Uterus (tissue), 4 donors: ENCODE data around the gene PDE3B. TPM values are rescaled to one million over a fixed set of nuclear protein-coding genes. Genes with fewer than 3 reads are reported as not detected.

ENCODE experiments used
- DNase-seq, 2 donors: peaks; one replicate each; pipeline ENCODE4 v3.0.0-alpha.2; 2019 to 2020
- H3K27ac ChIP-seq, 2 donors: fragments of 200-600 bp; sonication (generic); 1 replicate in 1 of 2; 2 replicates in 1 of 2; pipeline ENCODE4 v1.5.1; 2016 to 2018
- H3K27me3 ChIP-seq, 2 donors: fragments of 200-600 bp; sonication (generic); one replicate each; pipeline ENCODE4 v1.5.1; 2018 to 2019; ENCODE audit warnings: control low read depth in 1 of 2
- H3K36me3 ChIP-seq, 2 donors: fragments of 200-600 bp; sonication (generic); one replicate each; pipeline ENCODE4 v1.5.1; 2019; ENCODE audit warnings: control low read depth in 1 of 2
- H3K4me1 ChIP-seq, 2 donors: fragments of 200-600 bp; sonication (generic); one replicate each; pipeline ENCODE4 v1.5.1; 2018 to 2019; ENCODE audit warnings: control low read depth in 1 of 2
- H3K4me3 ChIP-seq, 2 donors: fragments of 200-600 bp; sonication (generic); 1 replicate in 1 of 2; 2 replicates in 1 of 2; pipeline ENCODE4 v1.5.1; 2018 to 2019; ENCODE audit warnings: mild to moderate bottlenecking in 1 of 2
- H3K9me3 ChIP-seq, 2 donors: fragments of 200-600 bp; sonication (generic); one replicate each; pipeline ENCODE4 v1.5.1; 2019; ENCODE audit warnings: control low read depth in 1 of 2
- POLR2A ChIP-seq, 2 donors: fragments of 450-650 bp; IDR thresholded peaks; one replicate each; pipeline ENCODE4 v1.6.1; 2016; ENCODE audit warnings: antibody characterized with exemption in 2 of 2, mild to moderate bottlenecking in 1 of 2, moderate library complexity in 1 of 2
- intact Hi-C: fragments of 100-400 bp; cut with DNase I; formaldehyde crosslinking; loops from one replicate; pipeline ENCODE4 v1.15.1; 2023; ENCODE audit warnings: low total_unique reads
- total RNA-seq, 4 donors: library from RNA; depleted of rRNA in 3 of 4; stranded (reverse); fragments of >200 nt in 3 of 4; gene quantifications; one replicate each; pipeline versions ENCODE4 v1.1.0 to v1.2.4, GENCODE V29; 2014 to 2023
- TF ChIP-seq, protein P1 (sequence below), 4 experiments: fragments of 200-600 bp in 2 of 4; fragments of 450-650 bp in 2 of 4; sonication (generic) in 2 of 4; IDR thresholded peaks; one replicate each; pipeline ENCODE4 v1.5.1; 2016 to 2019; ENCODE audit warnings: antibody characterized with exemption in 4 of 4, mild to moderate bottlenecking in 2 of 4, moderate library complexity in 1 of 4
- donor health status: DM: yes; HTN: yes; CAD: no.

The PDE3B gene
- total RNA-seq, 4 donors from 2014 or later, result 1.5 to 10.8 (median 3.9) TPM

DNA sequence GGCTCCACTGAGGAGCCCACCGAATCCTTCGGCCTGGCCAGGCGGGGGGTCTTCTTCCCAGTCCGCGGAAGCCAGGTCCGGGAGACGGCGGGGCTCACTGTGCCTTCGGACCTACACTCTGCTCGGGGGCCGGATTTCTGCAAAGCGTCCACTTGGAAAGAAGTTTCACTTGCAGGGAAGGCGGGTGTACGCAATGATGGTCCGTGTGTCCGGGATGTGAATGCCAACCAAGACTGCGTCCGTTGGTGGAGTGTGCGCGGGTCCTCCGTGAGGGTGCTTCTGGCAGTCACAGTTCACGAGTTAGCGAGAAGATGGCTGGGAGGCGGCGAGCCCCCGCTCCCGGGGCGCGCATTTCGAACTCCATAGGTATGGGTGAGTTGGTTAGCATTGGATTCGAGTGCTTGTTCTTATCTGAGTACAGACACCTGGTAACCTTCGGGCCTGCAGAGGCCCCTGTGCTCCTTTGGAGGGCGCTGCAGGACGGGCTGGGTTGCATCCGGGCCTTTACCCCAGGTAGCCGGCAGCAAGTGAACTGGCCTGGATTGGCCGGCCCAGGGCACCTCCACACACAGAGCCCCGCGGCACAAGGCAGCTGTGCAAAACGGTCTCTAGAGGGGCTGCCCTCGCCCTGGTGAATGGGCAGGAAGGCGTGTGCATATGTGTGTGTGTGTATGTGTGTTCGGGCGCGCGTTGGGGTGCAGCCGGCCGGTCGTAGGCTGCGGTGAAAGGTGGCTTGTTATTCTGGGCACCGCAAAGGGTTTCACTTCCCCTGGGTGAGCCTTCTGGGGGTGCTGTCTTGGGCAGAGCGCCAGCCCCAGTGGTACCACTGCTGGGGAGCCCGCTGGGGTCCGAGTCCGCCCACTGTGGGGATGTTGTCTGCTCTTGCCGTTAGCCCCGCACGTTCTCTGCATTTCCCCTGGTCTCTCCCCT, 261.8 kb downstream of the PDE3B start:
- Histone ChIP-seq H3K4me3 (peak overlapping the region; percentile 38 to 39), H3K9me3 (no peaks in the 10 kb centered on the region), H3K4me1 (peaks cover 0 to 12% of the 10 kb centered on the region in 2 donors), H3K27ac (no peak overlapping the region), H3K27me3 (no peaks in the 10 kb centered on the region), H3K36me3 (no peaks in the 10 kb centered on the region)
- peak; percentile 17 to 22 for DNase-seq
- TF ChIP-seq, protein P1, sequence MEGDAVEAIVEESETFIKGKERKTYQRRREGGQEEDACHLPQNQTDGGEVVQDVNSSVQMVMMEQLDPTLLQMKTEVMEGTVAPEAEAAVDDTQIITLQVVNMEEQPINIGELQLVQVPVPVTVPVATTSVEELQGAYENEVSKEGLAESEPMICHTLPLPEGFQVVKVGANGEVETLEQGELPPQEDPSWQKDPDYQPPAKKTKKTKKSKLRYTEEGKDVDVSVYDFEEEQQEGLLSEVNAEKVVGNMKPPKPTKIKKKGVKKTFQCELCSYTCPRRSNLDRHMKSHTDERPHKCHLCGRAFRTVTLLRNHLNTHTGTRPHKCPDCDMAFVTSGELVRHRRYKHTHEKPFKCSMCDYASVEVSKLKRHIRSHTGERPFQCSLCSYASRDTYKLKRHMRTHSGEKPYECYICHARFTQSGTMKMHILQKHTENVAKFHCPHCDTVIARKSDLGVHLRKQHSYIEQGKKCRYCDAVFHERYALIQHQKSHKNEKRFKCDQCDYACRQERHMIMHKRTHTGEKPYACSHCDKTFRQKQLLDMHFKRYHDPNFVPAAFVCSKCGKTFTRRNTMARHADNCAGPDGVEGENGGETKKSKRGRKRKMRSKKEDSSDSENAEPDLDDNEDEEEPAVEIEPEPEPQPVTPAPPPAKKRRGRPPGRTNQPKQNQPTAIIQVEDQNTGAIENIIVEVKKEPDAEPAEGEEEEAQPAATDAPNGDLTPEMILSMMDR (IDR thresholded peaks at IDR 0.05), result peak in 1 of 4 experiments; percentile 13
- TF ChIP-seq POLR2A (IDR thresholded peaks at IDR 0.05), result no peak
- intact Hi-C loops, result no loop called here

DNA sequence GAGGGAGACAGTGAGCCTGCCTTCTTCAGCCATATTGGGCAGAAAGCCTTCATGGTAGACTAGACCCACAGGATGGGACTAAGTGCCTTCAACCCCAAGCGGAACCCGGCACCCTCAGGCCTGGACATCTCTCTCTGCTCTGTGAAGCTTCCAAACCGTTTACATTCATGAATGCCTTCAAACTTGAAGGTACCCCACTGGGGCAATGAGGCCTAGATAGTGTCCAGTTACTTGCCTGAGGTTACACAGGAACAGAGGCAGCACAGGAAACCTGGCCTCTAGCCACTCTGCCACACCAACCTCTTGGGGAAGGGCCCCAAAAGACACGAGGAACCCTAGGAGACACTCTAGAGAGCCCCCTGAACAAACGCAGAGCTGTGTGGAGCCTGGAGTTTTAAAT, 263.0 kb downstream of the PDE3B start:
- TF ChIP-seq, protein P1 (IDR thresholded peaks at IDR 0.05), result no peak
- TF ChIP-seq POLR2A (IDR thresholded peaks at IDR 0.05), result no peak
- DNase-seq, result no peak
- H3K4me3 ChIP-seq, result no peak overlapping the region
- H3K4me1 ChIP-seq, result peaks cover 0 to 12% of the 10 kb centered on the region in 2 donors
- no peaks in the 10 kb centered on the region for H3K36me3 ChIP-seq
- H3K27me3 ChIP-seq, result peaks cover 0 to 4% of the 10 kb centered on the region in 2 donors
- intact Hi-C loops, result no loop called here
- no peaks in the 10 kb centered on the region for H3K9me3 ChIP-seq
- H3K27ac ChIP-seq, result no peak overlapping the region

- no peaks in the 10 kb centered on the region for H3K9me3 ChIP-seq
- intact Hi-C loops, result no loop called here
- H3K4me1 ChIP-seq, result peaks cover 0 to 12% of the 10 kb centered on the region in 2 donors
- no peak overlapping the region for H3K27ac ChIP-seq
- no peaks in the 10 kb centered on the region for H3K36me3 ChIP-seq
- no peak for DNase-seq
- peaks cover 0 to 4% of the 10 kb centered on the region in 2 donors for H3K27me3 ChIP-seq
- no peak for TF ChIP-seq POLR2A (IDR thresholded peaks at IDR 0.05)
- TF ChIP-seq, protein P1 (IDR thresholded peaks at IDR 0.05), result no peak
- no peak overlapping the region for H3K4me3 ChIP-seq
Measured at GRCh38 chr11:14906993-14907392, 263.4 kb downstream of the PDE3B start.

DNA sequence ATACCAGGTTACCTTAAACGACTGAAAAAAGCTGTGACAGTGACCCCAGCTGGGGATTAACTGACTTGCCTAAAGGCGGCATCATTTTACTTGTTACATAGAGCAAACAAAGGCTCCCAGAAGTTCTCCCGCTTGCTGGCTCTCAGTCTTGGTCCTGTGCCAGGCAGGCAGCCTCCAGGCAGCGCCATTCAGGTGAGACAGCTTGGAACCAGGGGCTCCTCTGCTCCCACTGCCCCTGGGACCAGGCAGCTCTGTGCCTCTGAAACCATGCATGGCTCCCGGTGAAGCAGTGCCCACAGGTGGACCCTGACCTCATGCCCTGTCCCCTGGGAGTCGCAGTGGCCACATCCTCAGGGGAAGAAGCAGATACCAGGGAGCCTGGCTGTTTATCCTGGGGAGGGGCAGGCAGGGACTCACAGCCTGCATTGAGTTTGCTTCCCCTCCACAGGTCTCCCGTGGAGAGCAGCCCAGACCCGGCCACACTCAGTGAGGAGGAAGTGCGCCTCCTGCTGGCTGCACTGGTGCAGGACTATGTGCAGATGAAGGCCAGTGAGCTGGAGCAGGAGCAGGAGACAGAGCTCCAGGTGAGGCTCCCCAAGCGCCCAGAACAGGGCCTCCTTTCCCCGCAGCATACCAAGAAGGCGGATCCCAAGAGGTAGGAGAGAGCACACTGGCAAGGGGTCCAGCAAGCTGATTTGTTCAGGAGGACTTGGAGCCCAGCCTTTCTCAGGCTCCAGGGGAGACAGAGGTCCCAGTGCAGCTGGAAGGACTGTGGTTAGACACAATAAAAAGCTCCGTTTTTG, 264.0 kb downstream of the PDE3B start:
- intact Hi-C loops, result no loop called here
- TF ChIP-seq, protein P1 (IDR thresholded peaks at IDR 0.05), result peak in 3 of 4 experiments; percentile 32 to 50 (median 36)
- no peak for TF ChIP-seq POLR2A (IDR thresholded peaks at IDR 0.05)
- DNase-seq, result peak; percentile 37 to 42
- peaks cover 0 to 12% of the 10 kb centered on the region in 2 donors for H3K4me1 ChIP-seq
- no peak overlapping the region for H3K4me3 ChIP-seq
- no peaks in the 10 kb centered on the region for H3K36me3 ChIP-seq
- no peaks in the 10 kb centered on the region for H3K9me3 ChIP-seq
- H3K27ac ChIP-seq, result no peak overlapping the region
- H3K27me3 ChIP-seq, result peaks cover 0 to 4% of the 10 kb centered on the region in 2 donors
